GM12873 (cell line): ENCODE measurements around the gene ANXA9.

ENCODE experiments used
- CTCF ChIP-seq: IDR thresholded peaks from 2 replicates; pipeline ENCODE4 v1.5.1; 2012; ENCODE audit warnings: low read depth, mild to moderate bottlenecking, moderate library complexity, low read length, control low read depth; ENCODE audit not compliant: insufficient read depth; ENCODE audit errors: missing control alignments

ANXA9 gene

GRCh38 chr1:150970808-150971582 is 11.1 kb upstream of the ANXA9 start:
- no peak for TF ChIP-seq CTCF

GRCh38 chr1:150971583-150972416 is 10.3 kb upstream of the ANXA9 start:
- peak; percentile 28 for TF ChIP-seq CTCF

- no peak for TF ChIP-seq CTCF
Observed at GRCh38 chr1:150972417-150972940, 9.6 kb upstream of the ANXA9 start.

- TF ChIP-seq CTCF: no peak
Observed at GRCh38 chr1:150973258-150973835, 8.7 kb upstream of the ANXA9 start.

- TF ChIP-seq CTCF: no peak
Observed at GRCh38 chr1:150973836-150974579, 8.1 kb upstream of the ANXA9 start.

- TF ChIP-seq CTCF: no peak
Observed at GRCh38 chr1:150974580-150975478, 7.3 kb upstream of the ANXA9 start, which contains the start of gene CERS2. Gene CERS2, minus strand, starts transcription at chr1:150974835. Its CDS starts 5,745 bp downstream, at chr1:150969090.
